Stromal cell of bone marrow (primary cell): ENCODE results near the gene GPATCH11.

Experiments used
- DNase-seq: peaks from one replicate; pipeline ENCODE4 v3.0.0-alpha.2; 2012; ENCODE audit warnings: low read depth

Gene GPATCH11

GRCh38 chr2:37083873-37084794, at the start of gene GPATCH11, which contains the start of gene HEATR5B:
Gene GPATCH11 (plus strand): TSS chr2:37084518. CDS start chr2:37088382, 3,864 bp downstream.
Gene HEATR5B (minus strand): TSS chr2:37084372. CDS start chr2:37083414, 958 bp downstream.
- DNase-seq, result peak; percentile 90

- no peak for DNase-seq
These were observed 46.5 kb upstream of the GPATCH11 start for GRCh38 chr2:37037771-37038170.

GRCh38 chr2:37039580-37039979, 44.7 kb upstream of the GPATCH11 start:
- DNase-seq, result no peak

GRCh38 chr2:37052600-37053332, 31.6 kb upstream of the GPATCH11 start:
- peak; percentile 3 for DNase-seq

GRCh38 chr2:37059841-37060240, 24.5 kb upstream of the GPATCH11 start:
- DNase-seq, result no peak

GRCh38 chr2:37060446-37060845, 23.9 kb upstream of the GPATCH11 start:
- no peak for DNase-seq

- no peak for DNase-seq
These were observed 23.2 kb upstream of the GPATCH11 start for GRCh38 chr2:37061013-37061711.

GRCh38 chr2:37061776-37062175, 22.5 kb upstream of the GPATCH11 start:
- DNase-seq, result no peak

GRCh38 chr2:37068686-37069085, 15.6 kb upstream of the GPATCH11 start:
- no peak for DNase-seq

- no peak for DNase-seq
These were observed 13.4 kb upstream of the GPATCH11 start for GRCh38 chr2:37070931-37071330.

GRCh38 chr2:37080266-37080665, 4.1 kb upstream of the GPATCH11 start:
- no peak for DNase-seq

- DNase-seq, result no peak
These were observed 3.6 kb upstream of the GPATCH11 start for GRCh38 chr2:37080689-37081088.

GRCh38 chr2:37084797-37085196, 479 bp downstream of the GPATCH11 start:
- no peak for DNase-seq

- peak; percentile 18 for DNase-seq
These were observed 1.4 kb downstream of the GPATCH11 start for GRCh38 chr2:37085731-37086147.

GRCh38 chr2:37090019-37090477, 5.7 kb downstream of the GPATCH11 start:
- no peak for DNase-seq

GRCh38 chr2:37091873-37092272, 7.6 kb downstream of the GPATCH11 start:
- DNase-seq, result no peak

GRCh38 chr2:37096568-37096967, 12.2 kb downstream of the GPATCH11 start:
- no peak for DNase-seq

- DNase-seq, result no peak
These were observed 14.2 kb downstream of the GPATCH11 start for GRCh38 chr2:37098416-37099118.

GRCh38 chr2:37100054-37100453, 15.7 kb downstream of the GPATCH11 start:
- DNase-seq, result no peak

GRCh38 chr2:37102588-37102987, 18.3 kb downstream of the GPATCH11 start:
- DNase-seq, result no peak

- DNase-seq, result no peak
These were observed 19.9 kb downstream of the GPATCH11 start for GRCh38 chr2:37104178-37104577.

- no peak for DNase-seq
These were observed 20.8 kb downstream of the GPATCH11 start for GRCh38 chr2:37105150-37105549.
